Stimulated activated CD4-positive, alpha-beta T cell treated with anti-CD3 and anti-CD28 coated beads, Interleukin-2, amount 100 ng/mL, for 24 hours (primary cell): ENCODE results near the gene RABGAP1L.
"Not testable (repeated sequence)": the region's sequence is repeated elsewhere in the genome, so short reads cannot be mapped to it uniquely, and the experiment has no call there.

Experiments used
- DNase-seq, 2 donors: peaks; one replicate each; pipeline ENCODE4 v3.0.0-alpha.2; 2020

Gene RABGAP1L

GRCh38 chr1:174247472-174247871 is 88.2 kb downstream of the RABGAP1L start:
- no peak for DNase-seq

GRCh38 chr1:174248041-174248440 is 88.7 kb downstream of the RABGAP1L start:
- DNase-seq, result no peak

- DNase-seq, result not testable (repeated sequence)
Measured at GRCh38 chr1:174256386-174256785, 97.1 kb downstream of the RABGAP1L start.

- DNase-seq, result peak; percentile 41 to 56
Measured at GRCh38 chr1:174258148-174258550, 98.8 kb downstream of the RABGAP1L start.

GRCh38 chr1:174262349-174263241 is 103.3 kb downstream of the RABGAP1L start:
- no peak for DNase-seq

- no peak for DNase-seq
Measured at GRCh38 chr1:174265282-174265681, 106.0 kb downstream of the RABGAP1L start.

- no peak for DNase-seq
Measured at GRCh38 chr1:174266476-174266875, 107.2 kb downstream of the RABGAP1L start.

- no peak for DNase-seq
Measured at GRCh38 chr1:174266991-174267612, 107.8 kb downstream of the RABGAP1L start.

GRCh38 chr1:174269989-174270651 is 110.8 kb downstream of the RABGAP1L start:
- no peak for DNase-seq

GRCh38 chr1:174273190-174273589 is 113.9 kb downstream of the RABGAP1L start:
- DNase-seq, result no peak

- DNase-seq, result no peak
Measured at GRCh38 chr1:174273776-174274175, 114.5 kb downstream of the RABGAP1L start.

GRCh38 chr1:174274452-174274851 is 115.1 kb downstream of the RABGAP1L start:
- no peak for DNase-seq

GRCh38 chr1:174274884-174275283 is 115.6 kb downstream of the RABGAP1L start:
- DNase-seq, result no peak

- no peak for DNase-seq
Measured at GRCh38 chr1:174276087-174276486, 116.8 kb downstream of the RABGAP1L start.

- no peak for DNase-seq
Measured at GRCh38 chr1:174284052-174284451, 124.7 kb downstream of the RABGAP1L start.

GRCh38 chr1:174286042-174286441 is 126.7 kb downstream of the RABGAP1L start:
- DNase-seq, result no peak

GRCh38 chr1:174289644-174290310 is 130.5 kb downstream of the RABGAP1L start:
- no peak for DNase-seq

GRCh38 chr1:174291059-174291458 is 131.7 kb downstream of the RABGAP1L start:
- DNase-seq, result no peak

GRCh38 chr1:174296309-174296708 is 137.0 kb downstream of the RABGAP1L start:
- no peak for DNase-seq

GRCh38 chr1:174297351-174297750 is 138.0 kb downstream of the RABGAP1L start:
- no peak for DNase-seq

GRCh38 chr1:174301295-174302077 is 142.2 kb downstream of the RABGAP1L start:
- DNase-seq, result no peak

GRCh38 chr1:174308604-174309003 is 149.3 kb downstream of the RABGAP1L start:
- DNase-seq, result no peak
